SK-N-MC (cell line): ENCODE data around the gene HS3ST3A1.

Experiments
- EZH2 ChIP-seq: fragments of 200-600 bp; sonication (generic); IDR thresholded peaks from one replicate; pipeline ENCODE4 v1.6.1; 2017; ENCODE audit warnings: antibody characterized with exemption
- FOXP2 ChIP-seq: optimal IDR thresholded peaks from 2 replicates; pipeline ENCODE3; 2011; ENCODE audit warnings: mild to moderate bottlenecking, moderate library complexity; ENCODE audit not compliant: insufficient read depth; ENCODE audit errors: extremely low read length, control extremely low read depth
- POLR2AphosphoS5 ChIP-seq: IDR thresholded peaks from 2 replicates; pipeline ENCODE4 v1.6.1; 2012; ENCODE audit warnings: mild to moderate bottlenecking, low read depth, low read length, borderline replicate concordance

DNA sequence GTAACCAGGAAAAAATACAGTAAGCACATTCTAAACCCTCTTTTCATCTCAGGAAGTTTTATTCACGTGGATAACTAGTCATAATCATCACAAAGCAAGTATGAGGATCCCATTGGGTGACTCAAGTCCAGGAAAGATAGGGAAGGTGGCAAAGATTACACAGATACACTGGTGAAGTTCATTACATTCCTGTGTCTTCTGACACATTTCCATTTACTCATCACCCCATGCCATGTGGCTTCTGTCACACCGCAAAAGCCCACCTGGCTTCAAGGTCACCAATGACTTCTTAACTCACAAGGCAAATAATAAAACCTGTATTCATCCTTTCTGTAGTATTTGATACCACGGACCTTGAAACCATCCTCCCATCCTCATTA lies 17.0 kb downstream of the HS3ST3A1 start:
- TF ChIP-seq EZH2 (no peak), FOXP2 (no peak), POLR2AphosphoS5 (no peak)
